Measurements from ENCODE around the gene ATP2B2. TPM values are rescaled to one million over a fixed set of nuclear protein-coding genes. Genes with fewer than 3 reads are reported as not detected.

The ATP2B2 gene
- total RNA-seq, 1 experiment from 2014 or later: not detected

- no peaks in the 10 kb centered on the region for H3K9me3 Mint-ChIP-seq (ENCODE audit: low read depth, unreplicated experiment)
- CTCF ChIA-PET: no interaction called here
- no peaks in the 10 kb centered on the region for H3K4me1 Mint-ChIP-seq (ENCODE audit: low read depth, unreplicated experiment)
- no peak overlapping the region for H3K27ac Mint-ChIP-seq (ENCODE audit: unreplicated experiment)
- no peak overlapping the region for H3K4me3 Mint-ChIP-seq (ENCODE audit: low read depth, unreplicated experiment)
- intact Hi-C loops (cut with micrococcal nuclease; ENCODE audit: unreplicated experiment): loop anchor here (2.0 kb wide), 1 partner anchor 394 kb away; no protein-coding TSS in a partner anchor
- no TSS peak for BruUV-seq (replicated peaks)
- no peak for TF ChIP-seq CTCF (IDR thresholded peaks at IDR 0.05; ENCODE audit: unreplicated experiment)
- peaks cover 94% of the 10 kb centered on the region for H3K27me3 Mint-ChIP-seq (ENCODE audit: unreplicated experiment)
- no peaks in the 10 kb centered on the region for H3K36me3 Mint-ChIP-seq (ENCODE audit: insufficient read depth, unreplicated experiment)
- DNase-seq: no peak
Observed at GRCh38 chr3:10344944-10345575, 160.3 kb downstream of the ATP2B2 start.

- DNase-seq: peak; percentile 58
- CTCF ChIA-PET: interaction anchor here (1.4 kb wide), 1 partner anchor 23 kb away, joined by 6 read pairs; the partner anchor contains the start of gene SEC13
- Mint-ChIP-seq H3K36me3 (ENCODE audit: insufficient read depth, unreplicated experiment) (no peaks in the 10 kb centered on the region), H3K4me1 (ENCODE audit: low read depth, unreplicated experiment) (no peaks in the 10 kb centered on the region), H3K27ac (ENCODE audit: unreplicated experiment) (no peak overlapping the region), H3K4me3 (ENCODE audit: low read depth, unreplicated experiment) (no peak overlapping the region), H3K27me3 (ENCODE audit: unreplicated experiment) (peaks cover 94% of the 10 kb centered on the region), H3K9me3 (ENCODE audit: low read depth, unreplicated experiment) (no peaks in the 10 kb centered on the region)
- no TSS peak for BruUV-seq (replicated peaks)
- intact Hi-C loops (cut with micrococcal nuclease; ENCODE audit: unreplicated experiment): loop anchor here (2.0 kb wide), 1 partner anchor 394 kb away; no protein-coding TSS in a partner anchor
- peak; percentile 86 for TF ChIP-seq CTCF (IDR thresholded peaks at IDR 0.05; ENCODE audit: unreplicated experiment)
Observed at GRCh38 chr3:10344147-10344943, 161.0 kb downstream of the ATP2B2 start.

GRCh38 chr3:10343526-10343925 lies 161.9 kb downstream of the ATP2B2 start:
- no peaks in the 10 kb centered on the region for H3K36me3 Mint-ChIP-seq (ENCODE audit: insufficient read depth, unreplicated experiment)
- no peak overlapping the region for H3K4me3 Mint-ChIP-seq (ENCODE audit: low read depth, unreplicated experiment)
- H3K9me3 Mint-ChIP-seq (ENCODE audit: low read depth, unreplicated experiment): no peaks in the 10 kb centered on the region
- BruUV-seq (replicated peaks): no TSS peak
- DNase-seq: no peak
- H3K4me1 Mint-ChIP-seq (ENCODE audit: low read depth, unreplicated experiment): no peaks in the 10 kb centered on the region
- no peak overlapping the region for H3K27ac Mint-ChIP-seq (ENCODE audit: unreplicated experiment)
- intact Hi-C loops (cut with micrococcal nuclease; ENCODE audit: unreplicated experiment): no loop called here
- TF ChIP-seq CTCF (IDR thresholded peaks at IDR 0.05; ENCODE audit: unreplicated experiment): no peak
- peaks cover 91% of the 10 kb centered on the region for H3K27me3 Mint-ChIP-seq (ENCODE audit: unreplicated experiment)
- CTCF ChIA-PET: interaction anchor here (1.4 kb wide), 1 partner anchor 23 kb away, joined by 6 read pairs; the partner anchor contains the start of gene SEC13

- Mint-ChIP-seq H3K27me3 (ENCODE audit: unreplicated experiment) (peaks cover 91% of the 10 kb centered on the region), H3K4me3 (ENCODE audit: low read depth, unreplicated experiment) (no peak overlapping the region), H3K36me3 (ENCODE audit: insufficient read depth, unreplicated experiment) (no peaks in the 10 kb centered on the region), H3K9me3 (ENCODE audit: low read depth, unreplicated experiment) (no peaks in the 10 kb centered on the region), H3K4me1 (ENCODE audit: low read depth, unreplicated experiment) (no peaks in the 10 kb centered on the region), H3K27ac (ENCODE audit: unreplicated experiment) (no peak overlapping the region)
- no TSS peak for BruUV-seq (replicated peaks)
- no peak for DNase-seq
- TF ChIP-seq CTCF (IDR thresholded peaks at IDR 0.05; ENCODE audit: unreplicated experiment): no peak
- intact Hi-C loops (cut with micrococcal nuclease; ENCODE audit: unreplicated experiment): no loop called here
- CTCF ChIA-PET: interaction anchor here (0.6 kb wide), 1 partner anchor 23 kb away, joined by 11 read pairs; no protein-coding TSS in a partner anchor
Observed at GRCh38 chr3:10342781-10343180, 162.6 kb downstream of the ATP2B2 start.
